Peyer's patch (tissue), 4 donors: ENCODE measurements around the gene ZDHHC11. TPM values are rescaled to one million over a fixed set of nuclear protein-coding genes. Genes with fewer than 3 reads are reported as not detected.
"Not testable (repeated sequence)": the region's sequence is repeated elsewhere in the genome, so short reads cannot be mapped to it uniquely, and the experiment has no call there.

ENCODE experiments used
- DNase-seq, 3 donors: peaks; one replicate each; pipeline ENCODE4 v3.0.0-alpha.2; 2017 to 2019
- H3K27ac ChIP-seq, 4 donors: fragments of 200-600 bp; sonication (generic); one replicate each; pipeline ENCODE4 v1.5.1; 2016 to 2019
- H3K27me3 ChIP-seq, 2 donors: fragments of 200-600 bp; sonication (generic); one replicate each; pipeline ENCODE4 v1.5.1; 2019
- H3K36me3 ChIP-seq, 3 donors: fragments of 200-600 bp; sonication (generic); one replicate each; pipeline ENCODE4 v1.5.1; 2016 to 2019
- H3K4me1 ChIP-seq, 4 donors: fragments of 200-600 bp; sonication (generic); one replicate each; pipeline ENCODE4 v1.5.1; 2016 to 2019
- H3K4me3 ChIP-seq, 4 donors: fragments of 200-600 bp; sonication (generic); 1 replicate in 3 of 4; 2 replicates in 1 of 4; pipeline ENCODE4 v1.5.1; 2016 to 2019; ENCODE audit warnings: mild to moderate bottlenecking in 1 of 4
- H3K9me3 ChIP-seq, 4 donors: fragments of 200-600 bp; sonication (generic); one replicate each; pipeline ENCODE4 v1.5.1; 2016 to 2019; ENCODE audit warnings: mild to moderate bottlenecking in 1 of 4
- POLR2A ChIP-seq, 2 donors: fragments of 450-650 bp; IDR thresholded peaks; one replicate each; pipeline ENCODE4 v1.5.1; 2017; ENCODE audit warnings: antibody characterized with exemption in 2 of 2, mild to moderate bottlenecking in 2 of 2, moderate library complexity in 2 of 2
- total RNA-seq, 4 donors: library from RNA; depleted of rRNA; stranded (reverse); fragments of >200 nt; gene quantifications; one replicate each; pipeline ENCODE4 v1.1.0, GENCODE V29; 2016
- TF ChIP-seq, protein P1 (sequence below), 6 experiments: fragments of 450-650 bp in 4 of 6; fragments of 200-600 bp in 2 of 6; sonication (generic) in 1 of 6; IDR thresholded peaks; one replicate each; pipeline ENCODE4 v1.5.1; 2017 to 2019; ENCODE audit warnings: antibody characterized with exemption in 6 of 6, mild to moderate bottlenecking in 3 of 6, moderate library complexity in 1 of 6

The ZDHHC11 gene
- total RNA-seq, 4 donors from 2014 or later: 7.7 to 82.5 (median 29.6) TPM

DNA sequence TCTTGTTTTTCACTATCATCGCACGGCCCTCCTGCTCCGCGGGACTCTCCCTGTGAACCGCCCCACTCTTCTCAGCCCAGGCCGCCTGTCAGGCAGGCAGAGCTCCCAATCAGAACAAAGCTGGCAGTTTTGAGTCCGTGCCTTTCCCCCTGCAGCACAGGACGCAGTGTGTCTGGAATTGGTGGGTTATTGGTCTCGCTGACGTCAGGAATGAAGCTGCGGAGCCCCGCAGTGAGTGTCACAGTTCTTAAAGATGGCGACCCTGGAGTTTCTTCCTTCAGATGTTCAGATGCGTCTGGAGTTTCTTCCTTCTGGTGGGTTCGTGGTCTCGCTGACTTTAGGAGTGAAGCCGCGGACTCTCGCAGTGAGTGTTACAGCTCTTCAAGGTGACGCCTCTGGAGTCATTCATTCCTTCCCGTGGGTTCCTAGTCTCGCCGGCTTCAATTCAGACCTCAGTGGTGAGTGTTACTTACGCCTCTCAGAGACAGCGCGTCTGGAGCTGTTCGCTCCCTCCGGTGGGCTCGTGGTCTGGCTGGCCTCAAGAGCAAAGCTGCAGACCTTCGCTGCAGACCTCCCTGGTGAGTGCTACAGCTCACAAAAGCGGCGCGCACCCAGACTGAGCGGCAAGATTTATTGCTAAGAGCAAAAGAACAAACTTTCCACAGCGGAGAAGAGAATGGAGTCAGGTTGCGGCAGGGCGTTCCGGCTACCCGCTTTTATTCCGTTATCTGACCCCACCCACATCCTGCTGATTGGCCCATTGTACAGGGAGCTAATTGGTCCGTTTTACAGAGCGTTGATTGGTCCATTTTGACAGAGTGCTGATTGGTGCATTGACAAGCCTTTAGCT lies 73.7 kb downstream of the ZDHHC11 start:
- Histone ChIP-seq H3K4me3 (peak overlapping the region in 2 of 4 donors; percentile 10 to 34), H3K27me3 (no peaks in the 10 kb centered on the region), H3K4me1 (peaks cover 0 to 3% (median 0%) of the 10 kb centered on the region in 4 donors), H3K9me3 (no peaks in the 10 kb centered on the region), H3K36me3 (no peaks in the 10 kb centered on the region), H3K27ac (peak overlapping the region in 1 of 4 donors; percentile 48)
- DNase-seq: peak in 1 of 3 donors; percentile 10
- TF ChIP-seq, protein P1, sequence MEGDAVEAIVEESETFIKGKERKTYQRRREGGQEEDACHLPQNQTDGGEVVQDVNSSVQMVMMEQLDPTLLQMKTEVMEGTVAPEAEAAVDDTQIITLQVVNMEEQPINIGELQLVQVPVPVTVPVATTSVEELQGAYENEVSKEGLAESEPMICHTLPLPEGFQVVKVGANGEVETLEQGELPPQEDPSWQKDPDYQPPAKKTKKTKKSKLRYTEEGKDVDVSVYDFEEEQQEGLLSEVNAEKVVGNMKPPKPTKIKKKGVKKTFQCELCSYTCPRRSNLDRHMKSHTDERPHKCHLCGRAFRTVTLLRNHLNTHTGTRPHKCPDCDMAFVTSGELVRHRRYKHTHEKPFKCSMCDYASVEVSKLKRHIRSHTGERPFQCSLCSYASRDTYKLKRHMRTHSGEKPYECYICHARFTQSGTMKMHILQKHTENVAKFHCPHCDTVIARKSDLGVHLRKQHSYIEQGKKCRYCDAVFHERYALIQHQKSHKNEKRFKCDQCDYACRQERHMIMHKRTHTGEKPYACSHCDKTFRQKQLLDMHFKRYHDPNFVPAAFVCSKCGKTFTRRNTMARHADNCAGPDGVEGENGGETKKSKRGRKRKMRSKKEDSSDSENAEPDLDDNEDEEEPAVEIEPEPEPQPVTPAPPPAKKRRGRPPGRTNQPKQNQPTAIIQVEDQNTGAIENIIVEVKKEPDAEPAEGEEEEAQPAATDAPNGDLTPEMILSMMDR (IDR thresholded peaks at IDR 0.05): no peak
- TF ChIP-seq POLR2A (IDR thresholded peaks at IDR 0.05): no peak

DNA sequence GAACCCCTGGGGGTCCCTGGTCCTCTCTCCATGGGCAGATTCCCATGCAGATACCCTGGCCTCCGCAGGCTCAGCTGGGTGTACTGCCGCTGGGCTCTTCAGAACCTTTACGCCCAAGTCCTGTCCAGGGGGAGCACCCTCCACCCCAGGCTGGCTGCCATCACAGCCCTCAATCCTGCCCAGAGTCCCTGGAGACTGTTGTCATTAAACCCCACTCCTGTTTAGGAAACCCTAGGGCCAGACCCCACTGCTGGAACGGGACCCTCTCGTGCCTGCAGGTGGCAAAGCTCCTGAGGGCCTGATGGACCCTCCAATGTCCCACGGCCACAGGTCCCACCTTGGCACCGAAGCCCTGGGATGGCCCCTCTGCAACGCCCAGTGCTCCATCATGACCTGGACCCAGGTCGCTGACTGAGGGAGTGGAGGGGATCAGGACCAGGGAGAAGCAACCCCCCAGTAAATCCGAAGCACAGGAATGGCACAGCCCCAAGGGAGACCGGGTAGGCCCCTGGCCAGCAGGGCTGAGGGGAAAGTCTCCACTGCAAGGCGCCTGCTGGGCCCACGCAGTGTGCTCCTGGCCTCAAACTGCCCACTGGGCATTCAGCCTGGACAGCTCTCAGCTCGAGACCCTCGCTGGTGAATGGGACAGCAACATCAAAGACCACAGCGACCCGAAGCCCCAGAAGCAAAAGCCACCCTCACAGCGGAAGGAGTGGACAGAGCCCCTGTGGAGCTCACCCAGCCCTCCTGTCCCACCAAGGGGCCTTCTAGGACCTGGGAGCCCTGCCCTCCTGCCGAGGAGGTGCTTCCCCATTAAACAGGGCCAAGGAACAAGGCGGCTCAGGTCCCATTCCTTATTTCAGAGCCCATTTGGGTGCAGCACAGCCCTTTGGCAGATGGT lies 74.6 kb downstream of the ZDHHC11 start:
- Histone ChIP-seq H3K27me3 (no peaks in the 10 kb centered on the region), H3K27ac (peak overlapping the region in 1 of 4 donors; percentile 48), H3K36me3 (no peaks in the 10 kb centered on the region), H3K9me3 (no peaks in the 10 kb centered on the region), H3K4me3 (peak overlapping the region in 1 of 4 donors; percentile 34), H3K4me1 (peaks cover 0 to 3% (median 0%) of the 10 kb centered on the region in 4 donors)
- peak in 1 of 3 donors; percentile 47 for DNase-seq
- no peak for TF ChIP-seq POLR2A (IDR thresholded peaks at IDR 0.05)
- TF ChIP-seq, protein P1 (IDR thresholded peaks at IDR 0.05): no peak

DNA sequence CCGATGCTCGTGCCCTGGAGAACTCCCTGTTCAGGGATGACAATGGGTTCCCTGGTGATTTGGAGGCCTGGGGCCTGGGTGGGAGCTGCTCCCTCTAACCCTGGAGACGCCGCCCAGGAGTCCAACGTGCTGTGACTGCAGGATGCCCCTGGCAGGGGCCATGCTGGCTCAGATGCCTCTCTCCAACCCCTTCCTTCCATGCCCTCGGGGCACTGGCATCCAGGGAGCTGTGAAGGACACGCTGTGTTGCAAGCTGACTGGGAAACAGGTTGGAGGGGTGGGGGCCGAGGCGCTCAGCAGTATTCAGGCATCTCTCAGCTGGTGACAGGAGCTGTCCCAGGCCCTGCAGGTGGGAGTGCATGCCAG lies 75.2 kb downstream of the ZDHHC11 start:
- not testable (repeated sequence) for H3K27ac ChIP-seq, H3K36me3 ChIP-seq, H3K9me3 ChIP-seq, H3K4me3 ChIP-seq, H3K4me1 ChIP-seq, H3K27me3 ChIP-seq, DNase-seq

DNA sequence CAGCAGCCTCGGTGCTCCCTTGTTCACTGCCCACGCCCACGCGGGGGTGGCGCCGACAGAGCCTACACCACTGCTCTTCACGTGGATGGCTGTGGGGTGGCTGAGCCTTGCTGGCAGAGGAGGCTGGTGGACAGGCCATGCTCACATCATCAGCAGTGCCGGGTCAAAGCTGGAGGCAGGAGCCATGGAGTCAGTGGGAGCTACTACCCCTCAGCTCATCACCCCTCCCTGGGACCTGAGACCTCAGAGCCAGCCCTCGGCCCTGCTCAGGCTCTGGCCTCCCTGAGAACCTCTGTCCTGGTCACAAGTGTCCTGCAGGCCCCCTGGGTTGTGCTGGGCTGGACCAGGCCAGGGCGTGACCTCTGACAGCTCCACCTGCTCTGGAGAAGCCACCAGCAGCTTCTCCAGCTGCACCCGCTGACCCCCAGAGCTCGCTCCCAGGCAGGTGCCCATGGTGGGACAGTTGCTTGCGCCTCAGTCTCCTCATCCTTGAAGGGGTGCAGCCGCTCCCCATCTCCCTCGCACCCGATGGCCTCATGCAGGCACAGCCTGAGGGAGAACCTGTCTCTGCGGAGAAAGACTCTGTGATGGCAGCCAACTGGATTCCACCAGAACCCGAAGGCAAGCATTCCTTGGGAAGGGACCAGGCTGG lies 75.8 kb downstream of the ZDHHC11 start:
- H3K9me3 ChIP-seq, H3K36me3 ChIP-seq, H3K4me3 ChIP-seq, DNase-seq, H3K27me3 ChIP-seq, H3K4me1 ChIP-seq, H3K27ac ChIP-seq: not testable (repeated sequence)

DNA sequence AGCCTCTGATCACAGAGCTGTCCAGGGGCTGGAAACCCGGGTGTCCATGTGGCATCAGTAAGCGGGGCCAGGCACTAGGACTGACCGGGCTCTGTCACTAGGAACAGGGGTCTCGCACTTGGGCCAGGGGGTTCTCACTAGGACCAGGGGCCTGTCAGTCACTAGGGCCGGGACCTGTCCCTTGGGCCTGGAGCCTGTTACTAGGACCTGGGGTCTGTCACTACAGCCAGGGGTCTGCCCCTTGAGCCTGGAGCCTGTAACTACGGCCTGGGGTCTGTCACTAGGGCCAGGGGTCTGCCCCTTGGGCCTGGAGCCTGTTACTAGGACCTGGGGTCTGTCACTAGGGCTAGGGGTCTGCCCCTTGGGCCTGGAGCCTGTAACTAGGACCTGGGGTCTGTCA lies 76.5 kb downstream of the ZDHHC11 start:
- H3K4me1 ChIP-seq, H3K9me3 ChIP-seq, H3K36me3 ChIP-seq, H3K27me3 ChIP-seq, DNase-seq, H3K4me3 ChIP-seq, H3K27ac ChIP-seq: not testable (repeated sequence)

DNA sequence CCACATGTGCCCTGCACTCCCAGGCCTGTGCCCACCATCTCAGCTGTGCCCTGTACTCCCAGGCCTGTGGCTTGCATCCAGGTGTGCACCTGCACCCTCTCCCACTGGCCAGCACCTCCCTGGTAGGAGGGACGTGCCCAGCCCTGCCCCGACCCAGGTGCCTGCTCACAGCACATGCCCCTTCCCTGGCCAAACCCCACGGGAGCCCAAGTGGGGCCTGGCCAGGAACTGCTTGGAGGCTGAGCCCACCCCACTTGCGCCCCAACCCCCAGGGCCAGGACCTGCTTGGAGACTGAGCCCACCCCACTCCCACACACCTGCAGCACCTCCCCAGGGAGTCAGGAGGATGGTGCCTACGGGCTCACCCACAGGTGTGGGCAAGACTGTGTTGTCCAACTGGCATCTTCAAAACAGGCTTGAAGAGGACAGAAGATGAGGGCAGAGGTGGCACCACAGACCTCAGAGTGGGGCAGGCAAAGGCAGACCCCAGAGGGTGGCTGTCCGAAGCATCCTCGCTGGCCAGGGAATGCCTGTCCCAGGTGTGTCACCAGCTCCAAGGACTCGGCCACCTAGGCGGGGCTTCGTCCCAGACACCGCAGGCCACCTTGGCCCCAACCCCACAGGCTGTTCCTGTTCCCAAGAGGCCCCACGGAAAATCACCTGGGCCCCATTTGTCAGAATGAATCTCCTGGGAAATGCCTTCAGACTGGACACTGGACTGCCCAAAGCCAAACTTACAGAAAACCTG lies 77.1 kb downstream of the ZDHHC11 start:
- Histone ChIP-seq H3K4me3 (no peak overlapping the region), H3K27ac (no peak overlapping the region), H3K36me3 (no peaks in the 10 kb centered on the region), H3K4me1 (peaks cover 0 to 3% (median 0%) of the 10 kb centered on the region in 4 donors), H3K9me3 (no peaks in the 10 kb centered on the region), H3K27me3 (no peaks in the 10 kb centered on the region)
- DNase-seq: no peak
- TF ChIP-seq POLR2A (IDR thresholded peaks at IDR 0.05): no peak
- TF ChIP-seq, protein P1 (IDR thresholded peaks at IDR 0.05): no peak

DNA sequence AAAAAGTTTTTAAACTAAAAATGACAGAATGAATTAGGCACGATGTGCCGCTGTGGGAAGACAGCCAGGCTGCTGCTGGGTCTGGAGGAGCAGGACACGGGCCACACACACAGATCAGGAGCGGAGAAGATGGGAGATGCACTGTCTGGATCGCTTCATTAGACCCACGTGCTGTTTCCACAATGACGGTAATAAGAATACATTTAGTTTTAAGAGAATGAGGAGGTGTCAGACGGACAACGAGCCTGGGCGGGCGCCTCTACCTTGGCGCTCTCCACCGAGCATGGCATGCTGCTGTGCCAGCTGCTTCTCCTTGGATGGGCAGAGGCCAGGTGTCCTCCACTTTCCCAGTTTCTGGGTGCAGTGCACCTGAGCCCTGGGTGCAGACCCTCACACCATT lies 77.9 kb downstream of the ZDHHC11 start:
- not testable (repeated sequence) for H3K27me3 ChIP-seq, H3K9me3 ChIP-seq, H3K4me3 ChIP-seq, H3K27ac ChIP-seq, H3K4me1 ChIP-seq, H3K36me3 ChIP-seq
- DNase-seq: peak in 1 of 3 donors; percentile 21

DNA sequence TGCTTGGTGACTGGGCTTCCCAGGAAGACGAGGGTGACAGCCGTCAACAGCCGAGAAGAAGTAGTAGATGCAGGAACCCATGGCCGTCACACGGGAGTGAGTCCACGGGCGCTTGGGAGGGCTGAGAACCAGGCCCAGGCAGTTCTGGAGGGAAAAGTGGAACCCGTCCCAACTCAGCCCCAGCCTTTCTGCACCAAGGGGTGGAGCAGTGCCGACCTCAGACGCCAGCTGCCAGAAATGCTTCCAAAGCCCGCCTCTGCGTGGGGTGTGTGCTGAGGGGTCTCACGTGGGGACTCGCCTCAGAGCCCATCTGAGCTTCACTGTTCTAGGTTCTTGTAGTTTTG lies 78.3 kb downstream of the ZDHHC11 start:
- not testable (repeated sequence) for H3K36me3 ChIP-seq, H3K4me1 ChIP-seq, H3K9me3 ChIP-seq, DNase-seq, H3K4me3 ChIP-seq, H3K27me3 ChIP-seq, H3K27ac ChIP-seq

DNA sequence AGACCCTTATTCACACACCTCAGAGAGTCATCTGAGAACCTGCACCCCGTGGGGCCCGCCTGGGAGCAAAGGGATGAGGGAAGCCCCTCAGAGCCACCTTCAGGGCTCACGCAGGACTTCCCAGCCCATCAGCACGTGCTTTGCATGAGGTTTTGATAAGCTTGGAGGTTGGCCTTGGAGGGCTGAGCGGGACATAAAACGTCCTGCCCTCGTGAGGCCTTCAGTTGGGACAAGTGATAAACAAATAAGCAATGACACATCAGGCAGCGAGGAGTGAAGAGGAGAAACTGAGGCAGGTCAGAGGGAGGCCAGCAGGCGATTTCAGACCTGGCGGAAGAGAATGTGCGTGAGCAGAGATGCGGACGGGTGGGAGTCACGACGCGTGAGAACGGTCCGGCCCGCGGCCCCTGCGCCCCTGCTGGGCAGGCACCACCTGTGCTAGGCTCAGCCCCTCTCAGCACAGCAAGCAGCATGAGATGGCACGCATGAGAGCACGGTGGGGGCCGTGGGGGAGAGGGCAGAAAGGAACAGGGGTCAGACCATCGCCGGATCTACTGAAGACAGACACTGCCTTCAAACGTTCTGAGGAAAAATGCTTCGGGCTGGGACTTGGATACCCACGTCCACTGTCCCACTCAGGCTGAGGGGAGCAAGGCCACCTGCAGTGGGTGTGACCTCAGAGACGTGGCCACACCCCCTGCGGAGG lies 78.8 kb downstream of the ZDHHC11 start:
- not testable (repeated sequence) for DNase-seq, H3K4me3 ChIP-seq

More for the DNA sequence above, 78.8 kb downstream of the ZDHHC11 start:
- H3K36me3 ChIP-seq, H3K4me1 ChIP-seq, H3K27me3 ChIP-seq, H3K9me3 ChIP-seq, H3K27ac ChIP-seq: not testable (repeated sequence)
